Stimulated activated CD4-positive, alpha-beta T cell treated with anti-CD3 and anti-CD28 coated beads, Interleukin-2, amount 100 ng/mL, for 24 hours (primary cell): Measurements from ENCODE around the gene FUT2.
"Not testable (repeated sequence)": the region's sequence is repeated elsewhere in the genome, so short reads cannot be mapped to it uniquely, and the experiment has no call there.

ENCODE experiments used
- DNase-seq, 2 donors: peaks; one replicate each; pipeline ENCODE4 v3.0.0-alpha.2; 2020

The FUT2 gene

DNA sequence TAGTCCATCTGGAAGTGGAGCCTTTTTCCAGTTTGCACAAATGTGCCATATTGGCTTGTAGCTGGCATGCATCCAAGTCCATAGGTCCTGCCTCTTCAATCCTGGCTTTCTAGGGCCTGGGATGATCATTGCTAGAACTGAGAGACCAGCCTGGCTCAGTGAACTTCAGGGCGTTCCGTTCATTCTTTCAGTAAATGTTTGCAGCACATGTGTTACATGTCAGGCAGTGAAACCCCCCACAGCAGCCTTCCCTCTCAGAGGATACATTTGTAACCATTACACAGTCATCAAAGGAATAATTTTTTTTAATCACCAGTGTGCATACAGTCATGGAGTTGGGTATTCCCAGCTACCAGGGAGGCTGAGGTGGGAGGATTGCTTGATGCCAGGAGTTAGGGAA lies 9.7 kb downstream of the FUT2 start:
- no peak for DNase-seq

DNA sequence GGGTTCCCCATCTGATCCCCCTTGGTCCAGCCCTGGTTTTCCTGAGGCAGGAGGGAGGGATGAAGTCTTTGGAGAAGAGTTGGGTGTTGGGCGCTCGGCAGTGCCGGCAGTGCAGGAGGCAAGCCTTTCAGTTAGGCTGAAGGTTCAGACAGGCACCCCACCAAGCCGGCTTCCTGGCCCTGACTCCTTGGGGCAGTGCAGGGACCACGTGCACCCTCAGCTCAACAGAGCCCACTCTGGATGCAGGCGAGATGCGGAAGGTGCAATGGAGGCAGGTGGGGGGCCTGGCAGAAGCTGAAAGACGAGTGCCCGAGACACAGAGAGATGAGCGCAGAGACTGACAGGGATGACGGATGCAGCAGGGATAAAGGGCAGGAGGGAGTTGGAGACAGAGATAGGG lies 12.7 kb downstream of the FUT2 start:
- no peak for DNase-seq

DNA sequence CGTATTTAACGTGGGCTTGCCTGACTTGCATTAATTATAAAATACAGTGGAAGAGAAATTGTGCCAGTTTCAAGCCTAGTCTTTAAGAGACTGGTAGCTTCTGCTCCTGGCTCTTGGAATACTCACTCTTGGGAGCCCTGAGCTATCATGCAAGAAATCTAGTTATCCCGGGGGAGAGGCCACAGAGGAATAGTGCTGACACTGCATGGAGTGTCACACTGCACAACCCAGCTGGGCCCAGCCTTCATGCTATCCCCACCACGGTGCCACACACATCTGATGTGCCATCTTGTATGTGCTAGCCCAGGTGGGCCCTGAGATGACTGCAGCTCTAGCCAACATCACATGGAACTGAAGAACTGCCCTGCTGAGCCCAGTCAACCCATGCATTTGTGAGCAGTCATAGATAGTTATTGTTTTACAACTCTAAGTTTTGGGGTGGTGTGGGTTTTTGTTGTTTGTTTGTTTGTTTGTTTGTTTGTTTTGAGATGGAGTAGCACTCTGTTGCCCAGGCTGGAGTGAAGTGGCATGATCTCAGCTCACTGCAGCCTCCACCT lies 15.4 kb downstream of the FUT2 start:
- no peak for DNase-seq

DNA sequence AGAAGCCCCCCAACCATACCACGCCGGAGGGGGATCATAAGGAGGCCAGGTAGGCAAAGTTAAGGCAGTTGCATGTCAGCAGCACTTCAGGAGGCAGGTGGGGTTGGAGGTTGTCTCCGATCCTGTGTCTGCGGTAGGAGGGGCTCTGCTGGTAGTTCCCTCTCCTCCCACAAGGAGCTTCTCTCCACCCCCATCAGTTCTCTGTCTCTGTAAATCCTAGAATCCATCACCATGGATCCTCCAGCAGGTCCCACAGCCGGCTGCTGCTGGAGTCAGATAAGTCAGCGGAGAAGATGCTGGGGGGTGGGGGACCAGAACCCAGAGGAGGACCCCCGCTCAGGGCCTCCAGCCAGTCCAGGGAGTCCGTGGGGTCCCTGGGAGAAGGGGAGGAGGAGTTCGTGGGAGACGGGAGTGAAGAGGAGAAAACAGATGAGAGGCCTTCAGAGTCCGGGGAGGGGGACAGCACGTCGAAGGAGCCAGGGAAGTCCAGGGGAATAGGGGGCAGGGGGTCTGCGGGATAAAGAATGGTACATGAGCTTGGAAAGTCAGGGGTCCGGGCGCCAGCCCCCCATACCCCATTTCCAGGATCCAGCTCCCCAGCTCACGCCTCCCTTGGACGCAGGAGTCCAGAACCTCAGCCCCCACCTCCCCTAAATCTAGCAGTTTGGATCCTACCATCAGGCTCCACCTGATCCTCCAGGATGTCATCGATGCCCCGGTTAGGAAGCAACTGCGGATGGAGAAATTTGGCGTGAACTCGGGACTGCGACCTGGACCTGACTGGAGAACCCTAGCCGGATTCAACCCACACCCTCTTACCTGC lies 17.5 kb downstream of the FUT2 start:
- DNase-seq: no peak

DNA sequence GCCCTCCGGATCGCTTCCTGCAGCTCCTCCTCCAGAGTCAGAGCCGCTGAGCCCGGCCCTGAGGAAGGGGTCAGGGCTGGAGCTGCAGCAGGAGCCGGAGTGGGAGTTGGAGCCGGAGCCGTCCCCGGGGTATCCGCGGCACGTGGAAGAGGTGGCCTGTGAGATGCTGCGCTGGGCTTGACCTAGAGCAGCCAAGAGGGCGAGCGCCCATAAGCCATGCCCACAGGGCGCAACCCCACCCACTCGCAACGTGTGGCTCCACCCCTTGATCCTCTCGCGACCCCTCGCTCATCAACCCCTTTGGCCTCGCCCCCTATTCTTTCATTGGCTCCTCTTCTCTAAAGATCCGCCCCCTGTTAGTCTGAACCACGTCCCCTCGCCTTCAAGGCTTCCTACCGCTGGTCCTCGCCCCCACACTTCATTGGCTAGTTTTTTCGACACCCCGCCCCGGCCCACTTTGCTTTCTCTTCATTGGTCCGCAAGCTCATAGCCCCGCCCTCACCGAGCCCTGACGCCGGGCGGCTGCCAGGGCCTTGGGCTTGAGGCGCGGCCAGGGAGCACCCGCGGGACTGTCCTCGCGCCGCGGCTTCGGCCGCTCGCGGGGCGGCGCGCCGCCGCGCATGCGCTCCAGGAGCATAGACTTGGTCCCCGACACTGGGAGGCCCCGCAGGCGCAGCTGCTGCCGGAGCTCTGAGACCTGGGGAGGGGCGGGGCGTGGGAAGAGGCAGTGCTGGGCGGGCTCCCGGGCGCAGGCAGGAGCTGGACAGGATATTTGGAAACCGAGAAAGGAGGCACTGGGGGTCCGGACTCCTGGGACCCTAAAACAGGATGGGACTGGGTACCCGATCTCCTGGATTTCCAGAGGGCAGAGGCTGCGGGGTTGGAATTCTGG lies 18.3 kb downstream of the FUT2 start:
- peak; percentile 98 to 99 for DNase-seq

DNA sequence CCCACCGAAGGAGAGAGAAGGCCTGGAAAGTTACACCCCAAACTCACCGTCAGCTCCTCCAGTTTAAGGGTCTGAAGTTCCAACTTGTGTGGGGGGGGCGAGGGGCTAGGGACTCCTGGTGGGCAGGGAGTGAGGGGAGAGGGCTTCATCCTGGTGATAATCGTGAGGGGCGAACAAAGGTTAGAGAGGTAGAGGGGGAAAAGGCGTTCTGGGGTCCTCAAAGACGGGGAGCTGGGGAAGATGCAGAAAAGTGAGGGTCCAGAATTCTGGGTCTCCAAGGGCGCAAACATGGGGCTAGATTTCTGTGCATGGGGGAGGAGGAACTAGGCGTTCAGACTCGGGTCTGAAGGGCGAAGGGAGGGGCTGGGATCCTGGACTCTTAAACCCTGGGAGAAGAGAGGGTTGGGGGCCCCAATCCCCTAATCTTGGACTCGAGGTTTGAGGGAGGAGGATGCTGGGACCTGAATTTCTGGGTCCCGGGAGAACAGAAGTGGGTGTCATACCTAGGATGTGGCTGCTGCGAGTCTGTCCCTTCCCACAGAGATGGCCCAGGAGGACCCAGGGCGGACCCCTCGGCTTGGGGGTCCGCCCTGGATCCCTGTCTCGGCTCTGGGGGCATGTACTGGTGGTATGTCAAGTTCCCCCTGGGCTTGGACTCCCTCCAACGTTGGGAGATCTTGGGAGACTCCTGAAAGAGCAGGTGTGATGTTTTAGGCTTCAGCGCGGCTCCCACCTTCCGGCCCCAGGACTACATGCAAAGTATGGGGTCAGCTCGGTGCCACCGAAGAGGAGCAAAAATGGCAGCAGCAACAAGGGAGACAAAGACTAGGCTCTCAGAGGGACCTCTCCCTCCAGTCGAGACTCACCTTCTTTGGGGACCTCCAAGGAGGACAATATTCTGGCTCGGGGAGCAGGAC lies 19.2 kb downstream of the FUT2 start:
- DNase-seq: no peak

DNA sequence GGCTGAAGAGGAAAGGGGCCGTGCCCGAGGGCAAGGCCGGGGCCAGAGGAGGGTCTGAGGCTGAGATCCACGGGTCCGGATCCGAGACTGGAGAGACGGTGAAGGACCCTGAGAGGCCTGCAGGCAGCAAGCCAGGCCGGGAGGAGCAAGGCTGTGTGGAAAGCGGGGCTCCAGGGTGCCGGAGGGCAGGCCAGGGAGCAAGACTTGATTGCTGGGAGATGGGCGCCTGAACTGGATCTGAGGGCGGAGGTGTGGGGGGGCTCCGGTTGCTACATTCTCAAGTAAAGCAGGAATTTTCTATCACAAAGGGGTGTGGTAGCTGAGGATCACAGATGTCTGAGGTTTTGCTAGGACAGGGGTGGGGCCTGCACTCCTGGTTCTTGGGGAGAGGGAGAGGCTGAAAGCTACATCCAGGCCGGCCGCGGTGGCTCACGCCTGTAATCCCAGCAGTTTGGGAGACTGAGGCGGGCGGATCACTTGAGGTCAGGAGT lies 20.0 kb downstream of the FUT2 start:
- no peak for DNase-seq

DNA sequence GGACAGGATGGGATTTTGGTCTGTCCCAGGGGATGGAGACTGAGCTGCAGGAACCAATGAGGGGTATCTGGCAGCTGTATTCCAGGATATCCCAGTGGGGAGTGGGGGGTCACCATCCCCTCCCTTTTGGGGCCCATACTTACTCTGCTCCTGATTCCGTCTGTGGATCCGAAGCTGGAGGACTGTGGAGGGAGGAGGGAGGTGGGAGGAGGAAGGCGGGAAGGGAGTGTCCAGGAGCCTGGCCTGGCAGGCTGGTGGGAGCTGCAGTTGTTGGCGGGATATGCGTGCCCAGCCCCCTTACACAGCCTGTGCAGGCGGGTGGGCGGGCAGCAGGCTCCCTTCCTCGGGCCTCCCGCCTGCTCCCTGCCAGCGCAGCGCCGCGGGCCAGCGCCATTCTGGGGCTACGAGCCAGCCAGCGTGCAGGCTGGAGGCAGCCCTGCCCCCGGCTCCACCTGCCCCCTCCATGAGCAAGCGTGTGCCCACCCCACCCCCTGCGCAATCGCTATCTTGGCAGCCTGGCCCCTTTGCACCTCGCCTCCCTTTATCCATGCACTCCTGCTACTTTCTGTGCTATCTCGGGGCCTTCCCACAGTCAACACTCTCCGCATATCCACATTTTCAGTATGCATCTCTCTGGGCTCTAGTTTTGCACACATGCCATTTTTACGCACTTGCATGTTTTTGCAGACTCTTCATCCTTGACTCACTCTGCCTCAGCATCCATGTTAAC lies 21.0 kb downstream of the FUT2 start:
- no peak for DNase-seq

DNA sequence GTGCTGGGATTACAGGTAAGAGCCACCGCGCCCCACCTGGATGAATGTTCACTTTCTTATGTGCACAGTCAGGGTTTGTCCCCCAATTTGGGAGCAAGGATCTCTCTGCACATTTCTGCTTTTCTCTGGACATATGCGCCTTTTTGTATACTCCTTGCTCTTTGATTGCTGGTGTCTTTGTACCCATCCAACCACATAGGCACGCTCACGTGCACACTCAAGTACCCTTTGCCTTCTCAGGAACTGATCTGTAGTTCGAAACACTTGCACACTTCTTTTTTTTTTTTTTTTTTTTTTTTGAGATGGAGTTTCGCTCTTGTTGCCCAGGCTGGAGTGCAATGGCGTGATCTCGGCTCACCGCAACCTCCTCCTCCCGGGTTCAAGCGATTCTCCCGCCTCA lies 22.3 kb downstream of the FUT2 start:
- not testable (repeated sequence) for DNase-seq

DNA sequence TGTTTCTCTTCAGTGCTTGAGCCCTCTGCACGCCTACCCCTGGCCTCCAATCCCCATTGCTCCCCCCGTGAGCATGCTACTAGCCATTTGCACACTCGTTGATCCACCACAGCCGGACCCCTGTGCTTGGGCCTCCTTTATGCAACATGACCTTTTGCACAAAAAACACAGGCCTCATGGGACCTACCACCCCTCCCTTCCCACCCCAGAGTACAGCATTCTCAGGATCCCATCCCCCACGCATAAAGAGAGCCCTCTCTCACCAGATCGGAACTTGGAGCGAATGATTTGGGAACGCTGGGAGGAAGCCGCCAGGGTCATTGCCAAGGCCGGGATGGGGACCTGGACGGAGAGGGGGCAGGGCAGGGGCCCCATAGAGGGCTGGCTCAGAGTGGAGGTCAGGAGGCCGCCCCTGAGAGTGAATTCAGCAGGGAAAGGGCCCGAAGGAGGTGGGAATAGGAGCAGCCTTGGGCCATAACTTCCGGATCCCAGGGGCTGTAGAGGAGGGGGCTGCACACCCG lies 23.0 kb downstream of the FUT2 start:
- DNase-seq: no peak

DNA sequence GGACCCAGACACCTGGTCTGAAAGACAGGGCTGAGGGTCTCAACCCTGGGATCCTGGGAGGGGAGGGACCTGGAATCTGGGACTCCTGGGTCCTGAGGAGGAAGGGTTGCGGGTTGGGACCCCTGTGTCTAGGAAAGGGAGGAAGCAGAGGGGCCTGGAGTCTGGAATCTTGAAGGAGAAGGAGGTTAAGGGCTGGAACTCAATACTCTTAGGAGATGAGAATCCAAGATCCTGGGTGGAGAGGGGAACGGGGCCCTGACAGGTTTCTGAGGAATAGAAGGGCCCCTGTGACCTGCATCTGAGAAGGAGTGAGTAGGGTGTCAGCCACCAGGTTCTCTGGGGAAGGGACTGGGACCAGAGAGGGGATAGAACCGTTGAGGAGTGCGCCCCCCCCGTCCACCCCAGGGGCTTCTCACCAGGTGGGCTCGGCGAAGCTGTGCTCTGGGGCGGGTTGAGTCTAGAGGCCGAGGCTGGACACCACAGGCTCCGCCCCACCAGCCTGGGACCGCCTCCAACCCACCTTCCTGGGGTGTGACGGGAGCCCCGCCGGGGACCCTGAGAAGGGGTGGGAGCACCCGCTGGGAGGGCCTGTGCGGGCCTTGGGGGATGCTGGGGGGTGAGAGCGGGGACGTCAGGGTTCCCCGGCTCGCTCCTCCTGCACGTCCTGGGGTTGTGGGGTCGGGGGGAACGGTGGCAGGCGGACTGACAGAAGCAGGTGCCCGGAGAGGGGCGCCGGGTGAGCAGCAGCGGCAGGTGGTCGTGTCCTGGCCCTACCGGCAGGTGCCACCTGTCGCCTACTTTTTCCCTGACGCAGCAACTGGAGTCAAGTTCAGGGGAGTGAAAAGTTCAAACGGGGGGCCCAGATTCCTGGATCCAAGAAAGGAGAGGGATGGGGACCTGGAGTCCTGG lies 23.7 kb downstream of the FUT2 start, which contains the start of gene MAMSTR:
Gene MAMSTR (minus strand): TSS at position 463 of the 909 bp plus-strand sequence. CDS start 694 bp downstream, outside the sequence.
- no peak for DNase-seq

DNA sequence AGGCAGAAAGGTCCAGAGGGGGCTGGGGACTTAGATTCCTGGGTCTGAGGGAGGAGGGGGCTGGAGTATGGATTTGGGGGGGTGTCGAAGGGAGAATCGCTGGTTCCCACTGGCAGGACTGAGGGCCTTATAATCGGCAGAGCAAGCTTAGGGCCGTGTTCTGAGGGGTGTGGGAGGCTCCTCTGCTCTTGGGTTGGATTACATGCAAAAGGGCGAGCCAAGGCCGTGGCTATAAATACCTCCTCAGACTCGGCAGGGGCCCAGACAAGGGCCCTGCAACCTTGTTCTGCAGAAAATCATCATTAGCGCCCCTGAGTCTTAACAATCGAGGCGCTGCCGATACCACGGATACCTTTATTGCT lies 24.5 kb downstream of the FUT2 start:
- DNase-seq: no peak

DNA sequence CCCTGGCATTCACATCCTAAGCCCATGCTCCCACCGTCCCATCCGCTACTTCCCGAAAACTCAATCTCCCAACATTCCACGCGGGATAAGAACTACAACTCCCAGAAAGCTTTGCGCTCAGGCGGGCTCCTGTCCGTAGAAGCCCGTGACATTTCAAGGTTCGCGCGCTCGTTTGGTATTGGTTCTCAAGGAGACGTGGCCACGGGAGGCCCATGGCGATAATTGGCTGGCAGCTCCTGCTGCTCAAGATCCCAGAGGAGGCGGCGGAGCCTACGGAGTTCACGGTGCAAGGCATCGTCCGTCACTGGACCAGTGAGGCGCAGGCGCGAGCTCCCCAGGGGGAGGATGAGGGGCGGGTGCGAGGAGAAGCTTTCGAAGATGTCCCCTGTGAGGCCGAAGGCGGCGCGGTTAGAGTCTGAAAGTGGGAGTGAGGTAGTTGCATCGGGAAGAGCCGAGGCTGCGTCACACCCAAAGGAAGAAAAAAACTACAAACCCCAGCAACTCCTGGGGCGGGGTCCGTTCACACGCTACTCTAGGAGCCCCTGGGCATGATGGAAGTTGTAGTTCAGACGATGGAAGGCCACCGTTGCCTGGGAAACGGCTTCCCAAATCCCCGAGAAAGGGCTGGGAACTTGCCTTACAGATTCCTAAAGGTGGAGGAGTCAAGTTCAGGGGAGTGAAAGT lies 25.0 kb downstream of the FUT2 start:
- DNase-seq: peak; percentile 91 to 94

DNA sequence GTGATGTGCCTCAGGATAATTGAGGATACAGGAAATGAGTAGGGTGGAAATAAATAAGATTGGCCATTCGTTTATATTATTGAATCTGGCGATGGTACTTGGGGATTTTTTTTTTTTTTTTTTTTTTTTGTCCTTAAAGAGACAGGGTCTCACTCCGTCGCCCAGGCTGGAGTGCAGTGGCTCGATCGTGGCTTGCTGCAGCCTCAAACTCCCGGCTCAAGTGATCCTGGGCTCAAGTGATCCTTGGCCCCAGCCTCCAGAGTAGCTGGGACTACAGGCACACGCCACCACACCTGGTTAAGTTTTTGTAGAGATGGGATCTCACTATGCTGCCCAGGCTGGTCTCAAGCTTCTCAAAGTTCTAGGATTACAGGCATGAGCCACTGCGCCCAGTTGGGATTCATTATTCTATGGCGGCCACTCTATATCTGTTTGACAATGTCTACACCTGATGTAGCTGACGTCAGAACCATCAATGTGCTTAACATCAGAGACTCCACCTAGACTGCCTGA lies 26.5 kb downstream of the FUT2 start:
- DNase-seq: no peak

DNA sequence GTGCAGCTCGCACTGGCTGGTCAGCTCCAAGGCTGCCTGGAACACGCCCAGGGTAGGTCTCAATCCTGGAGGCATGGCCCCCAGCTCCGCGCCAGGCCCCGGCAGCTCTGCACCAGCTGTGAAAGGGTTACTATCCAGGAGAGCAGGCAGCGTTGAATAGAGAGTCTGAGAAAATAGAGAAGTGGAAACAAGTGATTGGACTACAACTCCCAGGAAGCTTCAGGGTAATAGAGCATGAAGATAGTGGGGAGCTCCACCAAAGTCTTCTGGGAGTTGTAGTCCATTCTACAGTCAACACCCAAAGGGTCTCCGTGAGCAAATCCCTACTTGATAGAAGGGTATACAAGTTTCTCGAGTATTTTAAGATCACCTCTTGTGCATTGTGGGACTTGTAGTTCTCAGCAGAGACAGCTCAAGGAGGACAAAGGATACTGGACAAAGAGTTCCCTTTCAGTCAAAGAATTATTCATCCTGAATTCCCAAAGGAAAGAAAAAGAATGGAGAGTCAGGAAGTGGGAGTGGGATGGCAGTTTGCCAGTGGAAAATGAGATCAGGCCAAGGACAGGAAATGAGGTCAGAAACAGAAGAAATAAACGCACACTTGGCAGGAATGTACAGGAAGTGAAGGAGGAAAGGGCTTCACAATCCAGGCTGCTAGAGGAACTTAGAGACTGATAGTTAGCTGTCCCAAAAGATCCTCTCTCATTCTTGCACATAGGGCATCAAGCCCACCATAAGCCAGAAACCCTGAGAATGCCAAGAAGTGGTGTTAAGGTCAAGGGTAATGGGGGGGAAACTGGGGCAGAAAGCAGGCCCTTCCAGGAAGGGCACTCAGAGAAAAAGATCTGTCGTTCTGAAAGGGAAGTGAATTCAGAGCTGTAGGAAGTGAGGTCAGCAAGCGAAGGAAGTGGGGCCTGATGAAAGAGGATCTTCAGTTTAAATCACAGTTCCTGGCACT lies 29.3 kb downstream of the FUT2 start:
- DNase-seq: no peak

DNA sequence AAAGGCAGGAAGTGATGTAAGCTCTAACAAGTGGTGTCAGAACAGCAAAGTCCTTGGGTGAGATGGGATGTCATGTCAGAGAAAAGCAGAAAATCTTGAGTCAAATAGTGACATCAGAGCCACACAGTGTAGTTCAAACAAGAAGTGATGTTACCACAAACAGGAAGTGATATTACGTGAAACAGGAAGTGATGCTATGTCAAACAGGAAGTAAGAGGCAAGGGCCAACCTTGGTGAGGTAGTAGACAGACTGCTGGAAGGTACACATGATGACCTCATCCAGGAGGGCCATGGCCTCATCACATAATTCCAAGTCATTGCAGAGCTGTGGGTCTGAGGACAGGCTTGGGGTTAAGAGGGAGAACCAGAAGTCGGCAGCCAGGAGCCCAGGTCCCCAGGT lies 30.8 kb downstream of the FUT2 start:
- no peak for DNase-seq

DNA sequence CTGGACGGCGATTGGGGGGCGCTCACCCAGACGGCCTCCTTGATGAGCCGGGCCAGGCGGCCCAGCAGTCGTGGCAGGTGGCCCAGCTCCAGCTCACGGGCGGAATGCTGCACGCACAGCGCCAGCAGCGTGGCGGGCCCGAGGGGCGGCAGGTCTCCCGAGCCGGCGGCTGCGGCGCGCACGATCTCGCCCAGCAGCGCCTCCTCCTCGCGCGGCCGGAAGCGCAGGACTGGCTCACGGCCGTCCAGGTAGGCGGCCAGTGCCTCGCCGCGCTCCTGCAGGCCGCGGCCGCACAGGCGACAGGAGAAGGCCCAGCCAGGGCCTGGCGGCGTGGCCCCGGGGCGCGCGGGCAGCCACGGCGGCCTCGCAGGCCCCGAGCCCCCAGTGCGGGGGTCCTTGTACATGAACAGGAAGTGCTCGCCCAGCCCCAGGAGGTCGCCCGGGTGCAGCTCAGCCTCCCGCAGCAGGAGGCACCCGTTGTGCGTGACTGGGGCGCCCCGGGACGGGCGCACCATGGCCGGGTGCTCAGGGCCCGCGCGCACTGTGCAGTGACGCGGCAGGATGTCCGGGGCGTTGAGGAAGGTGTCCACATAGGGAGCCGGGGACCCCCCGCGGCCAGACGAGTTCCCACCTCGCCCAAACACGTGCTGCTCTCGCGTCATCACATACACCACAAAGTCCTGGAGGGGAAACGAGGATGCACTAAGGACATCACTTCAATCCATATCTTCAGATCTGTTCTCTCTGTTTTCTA lies 33.3 kb downstream of the FUT2 start:
- DNase-seq: no peak
